GM19463 (cell line): Measurements from ENCODE around the gene ESX1.
"Not testable (repeated sequence)": the region's sequence is repeated elsewhere in the genome, so short reads cannot be mapped to it uniquely, and the experiment has no call there.

Experiments
- ATAC-seq: cut with Tn5 transposase; IDR thresholded peaks from one replicate; pipeline ENCODE4 v1.9.1; 2021; ENCODE audit warnings: mild to moderate bottlenecking, moderate library complexity; ENCODE audit not compliant: unreplicated experiment

ESX1 gene

GRCh38 chrX:104254442-104255115, at the start of gene ESX1:
ESX1 (minus strand) TSS chrX:104254933; CDS start chrX:104254849, 84 bp downstream.
- ATAC-seq = no peak

- no peak for ATAC-seq
These were observed 40.9 kb upstream of the ESX1 start for GRCh38 chrX:104295636-104296035.

GRCh38 chrX:104288961-104289360, 34.2 kb upstream of the ESX1 start:
- no peak for ATAC-seq

- ATAC-seq = no peak
These were observed 33.5 kb upstream of the ESX1 start for GRCh38 chrX:104288269-104288668.

- no peak for ATAC-seq
These were observed 30.5 kb upstream of the ESX1 start for GRCh38 chrX:104285201-104285600.

DNA sequence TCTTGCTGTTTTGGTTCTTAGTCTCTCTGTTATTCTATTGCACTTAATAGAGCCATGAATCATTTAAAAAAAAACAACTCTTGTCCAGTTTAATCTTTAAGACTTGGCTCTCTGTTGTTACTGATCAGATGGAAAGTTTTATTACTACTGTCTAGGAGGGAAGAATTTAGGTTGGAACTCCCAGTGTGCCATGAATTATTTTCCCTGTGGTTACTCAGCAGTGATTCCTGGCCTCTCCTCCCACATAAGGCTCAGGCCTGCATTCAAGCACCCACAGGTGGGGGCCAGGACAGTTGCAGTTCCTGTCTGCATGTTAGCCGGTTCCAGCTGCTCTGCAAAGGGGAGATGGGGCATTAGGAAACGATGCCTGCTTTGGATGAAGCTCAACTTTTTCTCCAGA, 29.8 kb upstream of the ESX1 start:
- no peak for ATAC-seq

GRCh38 chrX:104282166-104282725, 27.5 kb upstream of the ESX1 start:
- no peak for ATAC-seq

DNA sequence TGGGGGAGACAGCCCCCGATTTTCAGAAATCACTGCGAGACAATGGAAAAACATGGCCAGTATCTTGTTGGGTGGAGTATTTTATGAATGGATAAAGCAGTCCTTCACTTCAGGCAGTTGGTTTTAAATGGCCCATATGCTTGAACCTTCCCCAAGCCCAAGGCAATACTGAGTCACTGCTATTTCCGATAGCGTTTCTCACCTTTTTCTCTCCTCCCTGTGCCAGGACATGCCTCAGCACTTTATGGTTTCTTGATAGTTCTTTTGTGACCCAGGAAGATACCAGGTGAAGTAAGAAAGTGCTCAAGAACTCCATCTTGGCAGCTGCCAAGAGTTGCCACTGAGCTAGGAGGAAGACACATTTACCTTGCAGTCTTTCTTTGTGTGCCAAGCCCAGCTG, 26.8 kb upstream of the ESX1 start:
- no peak for ATAC-seq

DNA sequence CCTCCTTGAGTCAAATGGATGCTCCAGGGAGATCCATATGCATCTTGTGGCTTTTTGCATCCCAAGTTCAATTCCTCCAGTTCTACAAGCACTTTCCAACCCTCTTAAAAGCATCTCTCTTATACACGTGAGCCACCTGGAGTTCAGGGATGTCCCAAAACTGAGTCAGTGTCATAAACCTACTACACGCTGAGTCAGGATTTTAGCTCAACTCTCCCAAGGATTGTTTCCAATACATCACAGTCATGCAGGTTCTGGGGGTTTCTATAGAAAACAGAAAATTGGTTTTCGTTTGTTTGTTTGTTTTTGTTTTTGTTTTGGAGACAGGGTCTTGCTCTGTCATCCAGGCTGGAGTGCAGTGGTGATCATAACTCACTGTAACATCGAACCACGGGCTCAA, 25.9 kb upstream of the ESX1 start:
- no peak for ATAC-seq

- no peak for ATAC-seq
These were observed 16.3 kb upstream of the ESX1 start for GRCh38 chrX:104270916-104271512.

DNA sequence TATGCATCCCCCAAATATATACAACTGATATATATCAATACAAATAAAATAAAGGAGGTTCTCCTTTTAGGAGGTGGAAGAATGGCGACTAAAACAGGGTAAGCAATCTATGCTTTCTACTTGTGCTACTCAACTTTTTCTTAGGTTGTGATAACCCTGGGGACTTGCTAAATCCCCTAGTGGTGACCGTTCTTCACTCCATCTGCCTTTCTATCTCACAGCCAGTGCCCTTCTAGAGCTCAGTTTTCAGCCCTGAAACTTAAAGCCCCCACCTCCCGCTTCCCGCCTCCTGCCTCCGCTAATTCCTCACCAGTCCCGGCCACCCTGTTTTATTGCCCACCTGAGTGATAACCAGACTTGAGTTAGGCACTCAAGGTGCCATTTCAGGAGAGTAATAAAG, 15.5 kb upstream of the ESX1 start:
- no peak for ATAC-seq

- no peak for ATAC-seq
These were observed 732 bp upstream of the ESX1 start for GRCh38 chrX:104255465-104255864.

DNA sequence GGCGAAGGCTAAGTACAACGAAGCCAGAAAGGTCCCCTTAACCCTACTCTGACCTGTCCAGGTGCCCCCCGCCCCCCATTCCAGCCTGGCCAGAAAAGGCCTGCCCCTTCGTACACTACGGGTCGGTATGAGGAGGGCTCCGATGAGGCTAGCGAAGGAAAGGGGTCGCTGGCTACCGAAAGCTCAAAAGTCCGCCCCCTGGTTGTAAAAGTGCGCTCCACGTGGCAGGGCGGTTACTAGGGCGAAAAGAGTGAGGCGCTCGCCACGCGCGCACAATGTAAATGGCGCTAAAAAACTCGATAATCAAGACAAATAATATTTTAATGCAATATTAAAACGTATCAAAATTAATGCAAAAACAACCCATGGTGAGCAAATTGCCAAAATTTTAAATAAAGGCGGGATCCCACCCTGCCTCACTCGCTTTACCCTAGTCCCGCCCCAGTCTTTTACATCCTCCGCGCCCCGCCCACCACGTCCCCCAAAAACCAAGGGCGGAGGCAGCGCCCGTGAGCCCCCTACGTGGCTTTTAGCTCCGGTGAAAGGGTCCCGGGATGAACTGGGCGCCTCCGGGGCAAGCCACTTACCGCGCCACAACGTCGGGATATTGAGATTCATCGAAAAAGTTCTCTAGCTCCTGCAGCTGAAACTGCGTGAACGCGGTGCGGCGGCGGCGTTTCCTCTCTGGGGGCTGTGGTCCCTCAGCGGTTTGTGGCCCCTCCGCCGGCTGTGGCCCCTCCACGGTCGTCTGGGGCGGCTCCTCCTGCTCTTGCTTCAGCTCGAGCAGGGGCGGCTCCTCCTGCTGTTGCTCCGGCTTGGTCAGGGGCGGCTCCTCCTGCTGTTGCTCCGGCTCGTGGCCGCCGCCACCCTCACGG, 929 bp downstream of the ESX1 start:
- no peak for ATAC-seq

DNA sequence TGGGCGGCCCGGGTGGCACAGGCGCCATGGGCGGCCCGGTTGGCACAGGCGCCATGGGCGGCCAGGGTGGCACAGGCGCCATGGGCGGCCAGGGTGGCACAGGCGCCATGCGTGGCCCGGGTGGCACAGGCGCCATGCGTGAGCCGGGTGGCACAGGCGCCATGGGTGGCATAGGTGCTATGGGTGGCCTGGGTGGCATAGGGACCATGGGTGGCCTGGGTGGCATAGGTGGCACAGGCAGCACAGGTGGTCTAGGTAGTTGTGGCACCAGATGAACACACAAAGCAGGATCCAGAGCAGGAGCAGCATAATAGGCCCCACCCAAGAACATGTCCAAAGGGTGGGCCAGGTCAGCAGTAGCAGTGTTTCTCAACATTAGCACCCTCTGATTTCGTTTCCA, 4.3 kb downstream of the ESX1 start:
- no peak for ATAC-seq

- not testable (repeated sequence) for ATAC-seq
These were observed 24.7 kb downstream of the ESX1 start for GRCh38 chrX:104230060-104230459.

- no peak for ATAC-seq
These were observed 43.5 kb downstream of the ESX1 start for GRCh38 chrX:104211187-104211586.

GRCh38 chrX:104205548-104205947, 49.2 kb downstream of the ESX1 start:
- ATAC-seq = no peak
